T-helper 17 cell (primary cell): ENCODE measurements around the gene REG4. TPM values are rescaled to one million over a fixed set of nuclear protein-coding genes. Genes with fewer than 3 reads are reported as not detected.
A peak's percentile ranks its signal among the peaks of the same experiment; 100 is the strongest.

Experiments
- ATAC-seq: fragments of 150-1000 bp; cut with Tn5 transposase; 2 replicates; pipeline ENCODE4 v1.10.0; 2021; ENCODE audit warnings: mild to moderate bottlenecking, moderate library complexity
- DNase-seq, 3 donors: peaks; one replicate each; pipeline versions ENCODE4 v3.0.0 to v3.0.0-alpha.2; 2020 to 2021
- H3K9me3 ChIP-seq: one replicate; pipeline ENCODE4 v1.7.0; 2013; ENCODE audit warnings: low read length, mild to moderate bottlenecking; ENCODE audit not compliant: control insufficient read depth, poor library complexity, severe bottlenecking
- H3K27ac Mint-ChIP-seq: one replicate; pipeline ENCODE4 v1.8.0; 2022; ENCODE audit warnings: mild to moderate bottlenecking, moderate library complexity, mixed read lengths
- H3K27me3 Mint-ChIP-seq: one replicate; pipeline ENCODE4 v1.8.0; 2022; ENCODE audit warnings: mixed read lengths
- H3K36me3 Mint-ChIP-seq: one replicate; pipeline ENCODE4 v1.8.0; 2022; ENCODE audit warnings: low read depth, mixed read lengths
- H3K4me1 Mint-ChIP-seq: one replicate; pipeline ENCODE4 v1.8.0; 2022; ENCODE audit warnings: mild to moderate bottlenecking, mixed read lengths
- H3K4me3 Mint-ChIP-seq: one replicate; pipeline ENCODE4 v1.8.0; 2022; ENCODE audit warnings: mild to moderate bottlenecking, moderate library complexity, mixed read lengths
- total RNA-seq, 4 donors: library from RNA in 2 of 4; stranded (reverse) in 2 of 4; gene quantifications; one replicate each; pipeline ENCODE4 v1.2.3 and lab custom pipeline; 2022 to 2026

Gene REG4
- total RNA-seq, 2 donors from 2014 or later = 0.42 TPM; not detected in 1

DNA sequence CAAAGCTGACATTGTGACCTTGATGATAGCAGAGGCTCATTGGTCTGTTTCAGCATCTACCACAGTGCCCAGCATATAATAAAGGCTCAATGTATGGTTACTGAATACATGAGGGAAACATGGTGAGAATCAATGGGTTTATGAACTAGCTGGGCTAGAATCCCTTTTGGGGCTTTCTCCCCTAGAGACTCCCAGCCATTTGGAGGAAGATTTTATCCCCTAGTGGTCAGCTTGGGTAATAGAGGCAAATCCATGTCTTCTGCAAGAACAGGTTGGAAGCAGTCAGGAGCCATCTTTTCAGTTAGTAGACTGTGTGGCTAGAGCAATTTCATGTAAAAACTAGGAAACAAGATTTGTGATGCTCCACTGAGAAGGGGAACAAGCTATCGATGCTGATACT, 15.8 kb upstream of the REG4 start:
- no peaks in the 10 kb centered on the region for H3K4me1 Mint-ChIP-seq
- no peaks in the 10 kb centered on the region for H3K9me3 ChIP-seq
- H3K36me3 Mint-ChIP-seq = peaks cover 2% of the 10 kb centered on the region
- H3K27ac Mint-ChIP-seq = no peak overlapping the region
- H3K4me3 Mint-ChIP-seq = no peak overlapping the region
- no peak for DNase-seq
- peaks cover 38% of the 10 kb centered on the region for H3K27me3 Mint-ChIP-seq
- ATAC-seq = no peak

DNA sequence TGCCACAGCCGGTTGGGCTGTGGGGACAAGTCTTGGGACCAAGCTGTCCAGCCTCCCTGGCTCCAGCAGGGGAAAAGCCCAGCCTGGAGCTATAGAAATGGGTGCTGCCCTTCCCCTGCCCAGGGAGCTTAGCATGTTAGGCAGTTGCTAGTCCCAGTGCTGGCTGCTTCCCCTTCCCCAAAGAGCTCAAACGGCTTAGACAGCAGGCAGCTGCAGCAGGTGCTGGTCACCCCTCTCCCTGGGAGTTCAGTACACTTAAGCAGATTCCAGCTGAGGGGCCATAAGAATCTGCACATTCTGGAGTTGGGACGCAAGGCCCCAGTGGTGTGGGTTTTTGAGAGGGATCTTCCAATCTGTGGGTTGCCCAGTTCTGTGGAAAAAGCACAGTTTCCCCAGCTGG, 11.1 kb upstream of the REG4 start:
- Mint-ChIP-seq H3K27me3 (peaks cover 35% of the 10 kb centered on the region), H3K4me3 (no peak overlapping the region), H3K4me1 (no peaks in the 10 kb centered on the region), H3K27ac (no peak overlapping the region), H3K36me3 (peaks cover 2% of the 10 kb centered on the region)
- DNase-seq (no peak), ATAC-seq (no peak)
- H3K9me3 ChIP-seq = no peaks in the 10 kb centered on the region

DNA sequence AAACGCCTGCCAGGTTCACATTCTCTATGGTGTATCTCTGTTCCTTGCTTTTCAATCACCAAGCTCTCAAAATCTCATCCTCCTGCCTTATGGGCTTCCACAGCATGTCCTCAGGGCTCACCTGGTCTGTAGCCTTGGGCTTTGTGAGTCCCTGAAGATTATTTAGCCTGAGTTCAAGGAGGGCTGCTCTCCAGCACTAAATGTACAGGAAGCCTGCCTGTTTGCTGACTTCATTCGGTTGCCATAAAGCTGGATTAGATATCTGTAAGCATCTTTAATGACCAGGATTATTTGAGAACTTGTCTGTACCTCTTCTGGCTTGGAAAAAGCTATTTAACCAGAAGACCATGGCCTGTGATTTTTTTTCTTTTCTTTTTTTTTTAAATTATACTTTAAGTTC, 6.9 kb upstream of the REG4 start:
- Mint-ChIP-seq H3K36me3 (no peaks in the 10 kb centered on the region), H3K4me3 (no peak overlapping the region), H3K27me3 (peaks cover 46% of the 10 kb centered on the region), H3K27ac (no peak overlapping the region), H3K4me1 (peaks cover 3% of the 10 kb centered on the region)
- no peak for ATAC-seq
- no peaks in the 10 kb centered on the region for H3K9me3 ChIP-seq
- DNase-seq = no peak

DNA sequence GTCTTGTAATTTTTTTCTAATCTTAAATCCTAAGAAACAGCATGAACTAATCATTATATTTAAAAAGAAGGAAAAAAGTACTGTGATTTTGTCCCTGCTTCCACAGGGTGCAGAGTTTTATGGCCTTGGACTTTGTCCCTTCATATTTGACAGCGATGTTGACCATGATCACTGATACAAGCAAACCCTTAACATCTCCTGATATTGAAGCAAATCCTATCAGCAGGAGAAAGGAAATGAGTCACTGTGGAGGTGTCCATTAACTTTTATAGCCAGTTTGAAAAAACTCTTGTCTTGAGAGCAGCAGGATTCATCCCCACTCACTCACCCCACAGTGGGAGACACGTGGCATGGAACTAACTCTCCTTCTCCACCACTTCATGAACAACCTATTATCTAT, 5.1 kb upstream of the REG4 start:
- Mint-ChIP-seq H3K4me3 (no peak overlapping the region), H3K4me1 (peaks cover 3% of the 10 kb centered on the region), H3K27me3 (peaks cover 36% of the 10 kb centered on the region), H3K27ac (no peak overlapping the region), H3K36me3 (no peaks in the 10 kb centered on the region)
- no peak for ATAC-seq
- no peak for DNase-seq
- H3K9me3 ChIP-seq = no peaks in the 10 kb centered on the region

DNA sequence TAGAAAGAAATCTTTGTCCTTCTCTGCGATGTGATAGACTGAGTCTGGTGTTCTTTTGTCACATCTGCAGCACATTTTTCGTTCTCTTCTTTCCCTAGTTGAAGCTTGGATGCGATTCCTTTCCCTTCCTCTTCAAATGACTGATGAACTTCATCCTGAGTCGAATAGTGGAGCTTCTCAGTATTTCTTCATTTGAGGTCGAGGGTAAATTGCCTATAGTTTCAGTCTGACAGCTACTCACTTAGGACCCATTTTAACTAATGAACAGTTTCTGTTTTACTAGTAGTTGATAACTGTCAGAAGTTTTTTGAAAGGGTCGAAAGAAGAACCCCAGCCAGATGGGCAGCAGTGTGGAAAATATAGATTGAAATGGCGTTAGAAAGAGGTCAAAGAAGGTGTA, 4.7 kb upstream of the REG4 start:
- Mint-ChIP-seq H3K27ac (no peak overlapping the region), H3K27me3 (peaks cover 34% of the 10 kb centered on the region), H3K36me3 (no peaks in the 10 kb centered on the region), H3K4me1 (peaks cover 3% of the 10 kb centered on the region), H3K4me3 (no peak overlapping the region)
- H3K9me3 ChIP-seq = no peaks in the 10 kb centered on the region
- DNase-seq (no peak), ATAC-seq (no peak)

DNA sequence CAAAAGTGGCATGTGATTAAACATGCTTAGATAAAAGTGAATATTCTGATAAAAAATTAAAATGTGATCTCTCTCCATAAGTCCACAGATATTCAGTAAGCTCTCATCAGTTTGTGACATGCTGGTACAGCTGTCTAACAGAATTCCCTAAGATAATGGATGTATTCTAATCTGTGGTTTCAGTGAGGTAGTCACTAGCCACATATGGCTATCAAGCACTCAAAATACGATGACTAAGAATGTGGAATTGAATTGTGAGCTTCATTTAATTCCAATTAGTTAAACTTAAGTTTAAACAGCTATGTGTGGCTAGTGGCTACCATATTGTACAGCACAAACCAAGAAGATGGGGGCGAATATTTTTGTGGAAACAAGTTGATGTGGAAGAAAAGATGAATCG, 4.1 kb upstream of the REG4 start:
- ATAC-seq = no peak
- H3K27me3 Mint-ChIP-seq = peaks cover 34% of the 10 kb centered on the region
- H3K9me3 ChIP-seq = no peaks in the 10 kb centered on the region
- H3K4me1 Mint-ChIP-seq = peaks cover 3% of the 10 kb centered on the region
- no peak overlapping the region for H3K27ac Mint-ChIP-seq
- no peaks in the 10 kb centered on the region for H3K36me3 Mint-ChIP-seq
- no peak for DNase-seq
- H3K4me3 Mint-ChIP-seq = no peak overlapping the region

DNA sequence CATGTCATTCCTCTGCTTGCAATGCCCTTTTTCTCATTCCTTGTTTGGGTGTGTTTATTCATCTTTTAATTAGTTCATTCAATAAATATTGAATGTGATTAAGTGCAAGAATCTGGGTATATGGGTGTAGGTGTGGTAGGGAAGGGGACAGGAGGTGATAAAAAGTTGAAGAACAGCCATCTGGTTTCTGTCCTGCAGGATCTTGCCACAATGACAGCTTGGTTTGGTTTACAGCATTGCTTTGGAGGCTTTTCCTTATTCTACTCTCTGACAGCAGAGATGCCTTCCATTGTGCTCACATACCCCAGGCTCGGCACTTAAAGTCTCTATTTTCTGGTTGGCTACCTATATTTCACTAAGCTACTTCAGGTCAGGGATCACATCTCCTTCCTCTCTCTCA, 3.0 kb upstream of the REG4 start:
- H3K27me3 Mint-ChIP-seq = peaks cover 35% of the 10 kb centered on the region
- ATAC-seq = no peak
- H3K4me3 Mint-ChIP-seq = no peak overlapping the region
- no peak for DNase-seq
- H3K4me1 Mint-ChIP-seq = peaks cover 3% of the 10 kb centered on the region
- no peak overlapping the region for H3K27ac Mint-ChIP-seq
- H3K36me3 Mint-ChIP-seq = no peaks in the 10 kb centered on the region
- H3K9me3 ChIP-seq = no peaks in the 10 kb centered on the region

DNA sequence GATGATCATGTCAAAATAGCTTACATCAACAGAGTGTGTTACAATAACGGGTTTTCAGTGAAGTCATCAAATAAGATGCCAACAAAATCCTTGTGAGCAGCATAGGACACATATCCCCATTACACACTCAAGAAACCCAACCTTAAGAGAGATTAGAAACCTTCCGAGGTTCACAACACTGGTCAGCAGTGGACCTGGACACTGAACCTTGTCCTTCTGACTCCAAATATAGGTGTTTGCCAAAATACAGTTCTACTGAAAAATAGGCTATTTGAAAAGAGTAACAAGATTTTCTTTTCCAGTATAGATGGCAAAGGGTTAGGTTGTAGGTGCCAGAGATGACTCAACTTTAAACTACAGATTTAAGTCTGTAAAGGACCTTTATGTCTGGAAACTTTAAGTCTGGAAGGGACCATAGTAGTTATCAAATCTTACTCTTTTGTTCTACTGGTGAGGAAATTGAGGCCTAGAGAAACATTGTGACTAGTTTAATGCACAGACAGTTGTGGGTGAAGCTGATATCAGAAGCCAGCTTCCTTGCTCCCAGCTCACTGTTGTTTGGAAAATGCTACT, 811 bp upstream of the REG4 start:
- ATAC-seq (no peak), DNase-seq (no peak)
- Mint-ChIP-seq H3K27me3 (peaks cover 56% of the 10 kb centered on the region), H3K36me3 (no peaks in the 10 kb centered on the region), H3K4me1 (peaks cover 7% of the 10 kb centered on the region), H3K4me3 (no peak overlapping the region), H3K27ac (no peak overlapping the region)
- H3K9me3 ChIP-seq = no peaks in the 10 kb centered on the region

DNA sequence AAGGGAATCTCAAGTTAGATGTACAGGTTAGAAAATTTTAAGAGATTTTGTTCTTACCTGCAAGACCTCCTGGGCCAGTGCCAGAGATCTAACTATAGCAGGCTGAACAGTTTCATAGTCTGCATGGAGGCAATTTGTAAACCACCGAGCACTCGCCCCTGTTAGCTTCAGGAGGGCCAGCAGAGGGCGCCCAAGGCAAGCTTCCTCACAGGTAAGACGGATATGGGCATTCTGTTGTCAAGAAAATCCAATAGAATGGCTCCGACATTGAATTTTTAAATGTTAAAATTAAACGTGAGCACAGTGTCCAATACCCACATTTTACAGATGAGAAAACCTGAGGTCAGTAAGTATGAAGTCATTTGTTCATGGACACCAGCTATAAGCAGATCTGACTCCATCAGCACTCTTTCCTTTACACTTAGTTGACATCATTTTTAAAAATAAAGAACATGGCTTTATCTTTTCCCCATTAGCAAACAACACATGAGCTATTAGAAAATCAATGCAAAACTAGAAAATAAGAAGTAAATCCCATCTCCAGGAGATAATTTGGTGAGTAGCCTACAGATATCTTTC, 2.2 kb downstream of the REG4 start:
- H3K9me3 ChIP-seq = no peaks in the 10 kb centered on the region
- peak; percentile 20 to 47 (median 36) for DNase-seq
- Mint-ChIP-seq H3K4me1 (peaks cover 4% of the 10 kb centered on the region), H3K36me3 (peaks cover 3% of the 10 kb centered on the region), H3K27ac (no peak overlapping the region), H3K27me3 (peaks cover 64% of the 10 kb centered on the region), H3K4me3 (no peak overlapping the region)
- ATAC-seq = peak; percentile 83

DNA sequence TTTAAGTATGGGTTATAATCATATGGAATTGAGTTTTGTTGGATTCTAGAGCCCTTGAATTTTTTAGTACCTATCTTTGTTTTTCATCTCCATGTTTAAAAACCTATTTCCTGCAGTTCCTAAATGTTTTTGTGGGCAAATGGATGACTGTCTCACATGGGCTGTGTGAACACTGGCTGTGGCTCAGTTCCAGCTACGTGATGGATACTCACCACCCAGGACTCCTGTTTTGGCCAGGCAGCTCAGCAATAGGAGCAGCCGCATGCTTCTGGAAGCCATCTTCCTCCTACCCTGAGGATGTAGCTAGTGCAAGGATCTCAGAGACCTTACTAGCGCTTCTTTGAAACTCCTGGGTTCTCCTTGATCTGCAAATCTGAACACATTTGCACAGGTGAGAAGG, 2.8 kb downstream of the REG4 start:
- Mint-ChIP-seq H3K27me3 (peaks cover 66% of the 10 kb centered on the region), H3K36me3 (peaks cover 3% of the 10 kb centered on the region), H3K4me1 (peaks cover 4% of the 10 kb centered on the region), H3K27ac (no peak overlapping the region), H3K4me3 (no peak overlapping the region)
- ATAC-seq = no peak
- no peak for DNase-seq
- no peaks in the 10 kb centered on the region for H3K9me3 ChIP-seq

DNA sequence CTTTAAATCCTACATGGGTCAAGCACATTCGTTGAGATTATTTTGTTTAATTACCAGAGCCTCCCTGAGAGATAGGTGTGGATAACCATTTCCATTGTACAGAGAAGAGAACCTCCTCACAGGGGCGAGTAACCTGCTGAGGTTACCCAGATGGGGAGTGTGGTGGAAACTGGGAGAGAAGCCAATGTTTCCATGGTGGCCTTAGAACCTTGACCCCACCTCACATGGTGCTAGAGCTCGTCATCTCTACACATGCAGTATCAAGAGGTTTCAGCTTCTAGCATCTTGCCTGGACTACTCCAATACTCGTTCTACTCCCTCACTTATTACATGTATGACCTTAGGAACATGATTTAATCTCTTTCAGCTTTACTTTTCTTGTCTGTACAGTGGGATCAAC, 4.8 kb downstream of the REG4 start:
- H3K4me1 Mint-ChIP-seq = peaks cover 4% of the 10 kb centered on the region
- no peaks in the 10 kb centered on the region for H3K9me3 ChIP-seq
- DNase-seq (no peak), ATAC-seq (no peak)
- no peak overlapping the region for H3K27ac Mint-ChIP-seq
- peaks cover 3% of the 10 kb centered on the region for H3K36me3 Mint-ChIP-seq
- peaks cover 64% of the 10 kb centered on the region for H3K27me3 Mint-ChIP-seq
- H3K4me3 Mint-ChIP-seq = no peak overlapping the region

DNA sequence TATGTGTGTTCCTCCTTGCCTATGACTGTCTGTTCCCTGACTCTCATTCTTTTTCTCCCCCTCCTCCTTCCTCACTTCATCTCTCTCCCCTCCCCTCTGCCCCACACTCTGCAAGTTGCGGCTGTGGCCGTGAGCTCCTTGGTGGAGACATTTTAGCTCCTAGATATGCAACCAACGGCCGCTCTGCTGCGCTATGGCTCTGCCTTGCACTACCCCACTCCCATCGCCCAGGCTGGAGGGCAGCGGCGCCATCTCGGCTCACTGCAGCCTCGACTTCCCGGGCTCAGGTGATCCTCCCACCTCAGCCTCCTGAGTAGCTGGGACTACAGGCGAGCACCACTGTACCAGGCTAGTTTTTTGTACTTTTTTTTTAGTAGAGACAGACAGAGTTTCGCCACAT, 5.5 kb downstream of the REG4 start:
- Mint-ChIP-seq H3K36me3 (peaks cover 3% of the 10 kb centered on the region), H3K4me3 (no peak overlapping the region), H3K27me3 (peaks cover 61% of the 10 kb centered on the region), H3K27ac (no peak overlapping the region), H3K4me1 (peaks cover 6% of the 10 kb centered on the region)
- DNase-seq = no peak
- ATAC-seq = no peak
- no peaks in the 10 kb centered on the region for H3K9me3 ChIP-seq

DNA sequence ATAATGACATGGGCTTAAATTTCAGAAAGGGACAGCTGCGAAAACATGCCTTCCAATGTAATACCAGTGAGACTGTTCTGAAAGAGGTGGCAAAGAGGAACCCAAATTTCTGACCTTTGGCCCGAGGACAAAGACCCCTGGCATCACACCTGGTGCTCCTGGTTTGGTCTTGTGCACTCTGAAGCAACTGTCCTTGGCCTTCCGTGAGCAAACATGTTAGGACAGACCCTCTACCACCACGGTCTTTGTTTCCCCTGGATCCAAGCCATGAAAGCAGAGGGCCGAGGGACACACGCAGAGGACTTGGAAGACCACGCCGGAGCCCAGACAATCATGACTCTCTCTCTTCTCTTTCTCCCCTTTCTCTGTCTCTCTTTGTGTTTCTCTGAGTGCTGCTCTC, 6.0 kb downstream of the REG4 start:
- Mint-ChIP-seq H3K4me1 (peaks cover 6% of the 10 kb centered on the region), H3K27ac (no peak overlapping the region), H3K4me3 (no peak overlapping the region), H3K27me3 (peaks cover 61% of the 10 kb centered on the region), H3K36me3 (peaks cover 3% of the 10 kb centered on the region)
- no peaks in the 10 kb centered on the region for H3K9me3 ChIP-seq
- no peak for DNase-seq
- ATAC-seq = no peak

DNA sequence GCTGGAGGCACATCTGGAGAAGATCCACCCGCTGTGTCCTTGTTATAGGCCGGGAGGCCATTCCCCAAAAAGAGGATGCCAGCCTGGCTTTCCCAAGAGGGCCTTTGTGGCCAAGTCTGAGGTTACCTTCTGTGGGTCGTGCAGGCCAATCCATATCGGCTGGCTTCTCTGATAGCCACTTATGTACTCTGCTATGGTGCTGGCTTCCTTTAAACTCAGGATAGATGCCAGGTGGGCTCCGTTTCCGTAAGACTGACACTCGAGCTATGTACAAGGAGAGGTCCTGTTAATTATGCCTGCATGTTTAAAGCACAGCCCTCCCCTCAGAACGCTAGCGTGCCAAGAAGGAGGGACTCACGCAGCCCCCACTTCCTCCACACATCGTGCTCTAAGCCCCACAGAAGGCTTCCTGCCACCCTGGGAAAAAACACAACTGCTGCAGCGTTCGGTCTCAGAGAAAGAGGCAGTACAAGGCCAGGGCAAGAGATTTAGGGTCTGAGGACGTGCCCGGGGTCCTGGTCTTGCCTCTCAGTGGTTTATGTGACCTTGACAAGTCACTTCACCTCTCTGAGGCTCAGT, 11.6 kb downstream of the REG4 start:
- Mint-ChIP-seq H3K27ac (no peak overlapping the region), H3K4me1 (peaks cover 2% of the 10 kb centered on the region), H3K36me3 (no peaks in the 10 kb centered on the region), H3K27me3 (peaks cover 21% of the 10 kb centered on the region), H3K4me3 (no peak overlapping the region)
- no peak for ATAC-seq
- no peaks in the 10 kb centered on the region for H3K9me3 ChIP-seq
- no peak for DNase-seq
